HG03039 (cell line): ENCODE measurements around the gene GPR148.
A peak's percentile ranks its signal among the peaks of the same experiment; 100 is the strongest.
"Not testable (repeated sequence)": the region's sequence is repeated elsewhere in the genome, so short reads cannot be mapped to it uniquely, and the experiment has no call there.

Source experiments
- ATAC-seq: cut with Tn5 transposase; IDR thresholded peaks from one replicate; pipeline ENCODE4 v1.9.1; 2021; ENCODE audit warnings: mild to moderate bottlenecking, moderate library complexity; ENCODE audit not compliant: unreplicated experiment

The GPR148 gene, protein sequence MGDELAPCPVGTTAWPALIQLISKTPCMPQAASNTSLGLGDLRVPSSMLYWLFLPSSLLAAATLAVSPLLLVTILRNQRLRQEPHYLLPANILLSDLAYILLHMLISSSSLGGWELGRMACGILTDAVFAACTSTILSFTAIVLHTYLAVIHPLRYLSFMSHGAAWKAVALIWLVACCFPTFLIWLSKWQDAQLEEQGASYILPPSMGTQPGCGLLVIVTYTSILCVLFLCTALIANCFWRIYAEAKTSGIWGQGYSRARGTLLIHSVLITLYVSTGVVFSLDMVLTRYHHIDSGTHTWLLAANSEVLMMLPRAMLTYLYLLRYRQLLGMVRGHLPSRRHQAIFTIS

GRCh38 chr2:130728549-130729316 is at the start of gene GPR148:
Gene GPR148, plus strand, starts transcription at chr2:130729070. Its CDS starts 82 bp downstream, at chr2:130729152.
- ATAC-seq, result no peak

DNA sequence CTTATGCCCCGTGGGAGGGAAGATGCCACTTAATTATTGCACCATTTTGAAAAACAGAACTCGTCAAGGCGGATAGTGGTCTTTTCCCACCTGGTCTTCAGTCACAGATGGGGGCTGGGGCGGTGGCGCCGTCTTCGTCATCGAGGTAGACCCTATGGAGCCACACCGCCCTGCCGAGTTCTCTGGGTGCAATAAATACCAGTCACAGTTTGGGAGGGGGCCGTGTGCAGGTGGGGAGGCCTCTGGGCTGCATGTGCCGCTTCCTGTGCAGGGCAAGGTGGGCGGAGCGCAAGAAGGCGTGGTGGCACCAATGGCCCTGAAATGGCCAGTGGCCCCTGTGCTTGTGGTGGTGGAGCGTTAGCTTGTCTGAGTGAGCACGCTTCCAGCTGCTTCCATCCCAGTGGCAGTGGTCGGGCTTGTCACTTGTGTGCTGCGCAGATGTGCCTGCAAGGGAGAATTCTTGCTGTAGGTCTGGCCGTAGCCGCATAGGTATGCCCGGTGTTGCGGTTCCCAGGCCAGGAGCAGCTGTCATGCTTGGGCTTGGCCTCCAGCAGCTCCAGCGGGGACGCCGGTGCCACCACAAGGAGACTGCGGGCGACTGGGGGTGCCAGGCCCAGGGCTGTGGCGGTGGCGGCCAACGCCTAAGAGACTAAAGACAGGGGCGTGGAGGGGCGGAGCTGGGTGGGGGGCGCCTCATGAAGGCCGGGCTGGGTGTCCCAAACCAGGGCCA is 36.7 kb upstream of the GPR148 start:
- ATAC-seq, result peak; percentile 8

- ATAC-seq, result not testable (repeated sequence)
Observed at GRCh38 chr2:130693474-130693873, 35.4 kb upstream of the GPR148 start.

DNA sequence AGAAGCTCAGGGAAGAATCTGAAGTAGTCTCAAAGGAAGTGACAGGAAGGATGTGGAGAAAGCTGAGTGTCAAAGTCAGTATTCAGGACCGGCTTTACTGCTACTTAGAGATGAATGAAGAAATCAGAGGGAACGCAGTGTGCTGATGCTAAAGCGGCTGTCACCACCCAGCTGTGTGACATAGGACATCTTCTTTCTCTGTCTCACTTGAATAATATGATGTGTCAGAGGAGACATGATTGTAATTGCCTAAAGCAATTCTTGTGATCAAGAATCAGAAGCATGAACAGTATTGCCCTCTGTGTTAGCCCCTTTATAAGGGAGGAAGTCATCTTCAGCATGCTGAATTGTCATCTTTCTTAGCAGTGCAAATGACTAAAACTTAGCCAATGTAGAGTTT is 25.6 kb upstream of the GPR148 start:
- not testable (repeated sequence) for ATAC-seq

- ATAC-seq, result not testable (repeated sequence)
Observed at GRCh38 chr2:130714795-130715194, 14.1 kb upstream of the GPR148 start.

DNA sequence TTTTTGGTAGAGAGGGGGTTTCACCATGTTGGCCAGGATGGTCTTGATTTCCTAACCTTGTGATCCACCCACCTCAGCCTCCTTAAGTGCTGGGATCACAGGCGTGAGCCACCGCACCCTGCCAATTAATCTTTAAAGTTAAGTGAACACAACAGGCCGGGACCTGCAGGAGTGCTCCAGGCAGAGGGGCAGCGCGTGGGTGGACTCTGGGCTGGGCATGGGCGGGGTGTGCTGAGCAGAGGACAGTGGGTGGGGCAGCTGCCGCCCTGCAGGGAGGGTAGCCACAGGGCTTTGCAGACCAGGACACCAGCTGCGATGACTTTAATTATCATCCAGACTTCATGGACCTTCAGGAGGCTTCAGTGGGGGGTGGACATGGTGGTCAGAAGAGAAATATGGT is 8.8 kb upstream of the GPR148 start:
- ATAC-seq, result no peak

GRCh38 chr2:130720528-130720927 is 8.3 kb upstream of the GPR148 start:
- no peak for ATAC-seq

DNA sequence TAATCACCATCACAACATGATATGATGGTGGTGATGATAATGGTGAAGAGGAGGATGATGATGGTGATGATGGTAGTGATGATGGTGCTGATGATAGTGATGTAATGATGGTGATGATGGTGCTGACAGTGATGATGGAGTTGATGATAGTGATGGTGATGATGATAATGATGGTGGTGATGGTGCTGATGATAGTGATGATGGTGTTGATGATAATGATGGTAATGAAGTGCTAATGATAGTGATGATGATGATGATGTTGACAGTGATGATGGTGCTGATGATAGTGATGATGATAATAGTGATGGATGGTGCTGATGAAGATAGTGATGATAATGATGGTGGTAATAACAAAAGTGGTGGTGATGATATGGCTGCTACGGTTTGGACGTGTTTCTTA is 4.4 kb upstream of the GPR148 start:
- no peak for ATAC-seq

DNA sequence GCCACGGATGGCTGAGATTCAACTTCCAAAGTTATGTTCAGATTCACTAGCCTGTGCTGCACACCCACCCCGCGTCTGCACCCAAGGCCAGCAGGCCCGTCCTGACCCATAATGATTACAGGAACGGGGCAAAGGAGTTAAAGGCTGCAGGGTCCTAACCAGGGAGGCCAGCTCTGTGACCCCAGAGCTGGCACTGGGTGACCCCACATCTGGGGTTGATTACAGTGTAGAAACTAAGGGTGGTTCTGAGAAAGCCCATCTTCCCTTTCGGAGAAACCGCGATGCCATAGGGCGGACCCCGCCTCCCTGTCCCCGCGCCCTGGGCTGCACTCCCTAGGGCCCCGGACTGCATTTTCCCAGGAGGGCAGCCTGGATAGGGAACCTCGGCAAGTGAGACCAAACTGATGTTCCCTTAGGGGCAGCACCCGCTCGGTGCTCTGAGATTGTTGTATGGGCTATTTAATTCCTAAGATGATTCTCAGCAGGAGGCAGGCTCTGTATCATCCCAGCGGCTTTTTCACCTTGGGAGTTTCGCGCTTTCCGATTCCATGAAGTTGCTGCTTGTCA is 2.2 kb upstream of the GPR148 start:
- ATAC-seq, result no peak

GRCh38 chr2:130727286-130727924 is 1.5 kb upstream of the GPR148 start:
- ATAC-seq, result peak; percentile 89

GRCh38 chr2:130728007-130728454 is 839 bp upstream of the GPR148 start:
- ATAC-seq, result peak; percentile 12

GRCh38 chr2:130729322-130730299 is 741 bp downstream of the GPR148 start:
- ATAC-seq, result no peak

DNA sequence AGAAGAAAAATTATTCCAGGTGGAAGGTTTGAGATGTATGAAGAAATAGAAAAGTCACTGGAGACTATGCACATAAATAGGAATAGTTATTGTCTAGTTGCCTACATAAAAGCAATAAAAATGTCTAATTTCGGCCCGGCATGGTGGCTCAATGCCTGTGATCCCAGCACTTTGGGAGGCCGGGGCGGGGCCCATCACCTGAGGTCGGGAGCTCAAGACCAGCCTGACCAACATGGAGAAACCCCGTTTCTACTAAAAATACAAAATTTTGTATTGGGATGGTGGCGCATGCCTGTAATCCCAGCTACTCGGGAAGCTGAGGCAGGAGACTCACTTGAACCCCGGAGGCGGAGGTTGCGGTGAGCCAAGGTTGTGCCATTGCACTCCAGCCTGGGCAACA is 3.4 kb downstream of the GPR148 start:
- ATAC-seq, result not testable (repeated sequence)

DNA sequence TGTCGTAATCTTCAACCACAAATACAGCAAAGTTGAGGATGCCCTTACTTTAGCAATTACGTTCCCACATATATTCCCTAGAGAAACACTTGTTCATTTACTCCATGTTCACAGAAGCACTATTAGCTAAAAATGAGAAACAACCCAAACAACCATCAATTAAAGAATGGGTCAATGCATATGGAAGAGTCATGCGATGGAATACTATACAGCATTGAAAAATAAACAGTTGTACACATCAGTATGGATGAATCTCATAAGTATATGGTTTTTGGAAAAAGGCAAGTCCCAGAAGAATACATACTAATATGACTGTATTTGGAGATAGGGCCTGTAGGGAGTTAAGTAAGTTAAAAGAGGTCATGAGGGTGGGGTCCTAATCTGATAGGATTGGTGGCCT is 6.3 kb downstream of the GPR148 start:
- no peak for ATAC-seq

DNA sequence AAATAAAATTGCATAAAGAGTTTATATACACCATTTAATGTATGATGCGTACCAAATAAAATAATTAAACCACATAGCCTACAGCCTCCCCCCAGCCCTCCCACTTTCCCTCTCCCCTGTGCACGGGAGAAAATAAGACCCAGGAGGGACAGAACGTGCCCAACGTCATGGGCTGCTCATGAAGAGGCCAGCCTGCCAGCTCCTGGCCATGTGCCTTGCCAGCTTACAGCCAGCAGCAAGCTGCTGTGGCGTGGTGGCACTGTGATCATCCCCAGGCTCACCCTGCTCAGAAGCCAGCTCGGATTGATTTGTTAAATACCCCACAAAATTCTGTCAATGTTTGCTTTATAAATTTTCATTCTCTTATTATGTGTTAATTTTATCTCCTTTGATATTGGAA is 7.6 kb downstream of the GPR148 start:
- ATAC-seq, result no peak

DNA sequence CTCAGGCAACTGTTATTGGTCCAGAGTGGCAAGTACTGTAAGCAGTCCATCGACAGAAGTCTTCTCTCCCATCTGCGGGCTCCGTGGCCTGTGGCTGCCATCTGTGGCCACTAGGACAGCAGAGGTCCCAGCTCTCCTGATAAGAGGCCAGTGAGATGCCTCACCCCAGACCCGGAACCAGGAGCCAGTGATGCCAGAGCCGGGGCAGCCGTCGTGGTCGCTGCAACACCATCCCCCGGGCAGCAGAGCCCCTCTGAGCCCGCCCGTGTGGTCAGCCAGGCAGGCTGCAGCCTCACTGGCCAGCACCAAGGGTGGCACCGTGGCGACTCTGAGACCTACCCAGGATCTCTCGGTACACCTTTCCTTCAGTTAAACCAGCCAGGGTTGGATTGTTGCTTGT is 8.7 kb downstream of the GPR148 start:
- ATAC-seq, result no peak

GRCh38 chr2:130740671-130741070 is 11.8 kb downstream of the GPR148 start:
- ATAC-seq, result no peak

DNA sequence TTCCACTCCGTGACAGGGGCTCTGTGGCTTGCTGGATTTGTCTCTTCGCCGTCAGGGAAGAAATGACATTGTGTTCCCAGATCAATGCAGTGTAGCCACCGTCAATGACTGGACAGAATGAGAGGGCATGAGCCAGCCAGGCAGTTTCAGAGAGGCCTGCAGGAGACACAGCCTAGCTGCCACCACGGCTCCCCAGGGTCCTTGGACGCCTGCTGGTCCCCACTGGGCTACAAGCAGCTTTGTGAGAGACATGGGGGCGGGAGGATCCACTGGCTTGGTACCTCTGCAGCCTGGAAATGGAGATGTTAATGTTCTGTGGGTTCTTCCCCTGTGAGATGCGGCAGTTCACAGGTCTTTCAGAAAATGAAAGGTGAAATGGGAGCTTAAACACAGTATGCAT is 14.4 kb downstream of the GPR148 start:
- no peak for ATAC-seq

DNA sequence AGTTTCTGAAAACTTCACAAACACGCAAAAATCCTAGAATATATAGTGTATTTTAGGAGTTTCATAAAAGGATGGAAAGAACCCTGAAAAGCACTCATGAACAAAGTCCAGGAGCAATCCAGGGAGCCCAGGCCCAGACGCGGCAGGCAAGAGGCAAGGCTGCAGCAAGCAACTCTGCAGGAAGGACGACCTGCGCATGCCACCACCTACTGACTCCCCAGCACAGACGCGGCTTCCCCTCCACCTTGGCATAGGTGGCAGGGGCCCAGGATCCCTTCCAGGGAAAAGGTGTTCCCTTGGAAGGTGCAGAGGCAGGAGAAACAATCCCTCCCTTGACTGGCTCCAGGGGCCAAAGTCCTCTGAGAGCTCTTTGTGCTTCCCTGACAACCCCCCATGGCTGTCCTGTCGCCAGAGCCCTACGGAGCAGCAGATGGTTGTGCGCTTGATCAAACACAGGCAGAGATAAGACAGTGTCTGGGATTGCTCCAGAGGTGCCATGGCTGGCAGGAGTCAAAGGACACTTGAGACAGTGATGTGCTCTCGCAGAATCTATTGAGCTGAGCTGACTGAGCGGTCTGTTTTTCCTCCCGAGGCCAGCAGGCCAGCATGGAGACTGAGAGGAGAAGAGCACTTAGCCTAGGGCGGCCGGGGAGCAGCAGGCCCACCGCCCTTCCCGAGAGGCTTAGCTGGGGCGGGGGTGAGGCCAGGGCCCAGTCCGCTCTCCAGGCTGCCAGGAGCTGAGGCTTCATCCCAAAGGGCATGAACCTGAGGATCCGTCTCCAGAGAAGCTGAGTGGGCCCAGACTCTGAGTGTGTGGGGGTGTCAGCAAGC is 15.6 kb downstream of the GPR148 start:
- ATAC-seq, result no peak
